ENCODE data around the gene GABBR2.

DNA sequence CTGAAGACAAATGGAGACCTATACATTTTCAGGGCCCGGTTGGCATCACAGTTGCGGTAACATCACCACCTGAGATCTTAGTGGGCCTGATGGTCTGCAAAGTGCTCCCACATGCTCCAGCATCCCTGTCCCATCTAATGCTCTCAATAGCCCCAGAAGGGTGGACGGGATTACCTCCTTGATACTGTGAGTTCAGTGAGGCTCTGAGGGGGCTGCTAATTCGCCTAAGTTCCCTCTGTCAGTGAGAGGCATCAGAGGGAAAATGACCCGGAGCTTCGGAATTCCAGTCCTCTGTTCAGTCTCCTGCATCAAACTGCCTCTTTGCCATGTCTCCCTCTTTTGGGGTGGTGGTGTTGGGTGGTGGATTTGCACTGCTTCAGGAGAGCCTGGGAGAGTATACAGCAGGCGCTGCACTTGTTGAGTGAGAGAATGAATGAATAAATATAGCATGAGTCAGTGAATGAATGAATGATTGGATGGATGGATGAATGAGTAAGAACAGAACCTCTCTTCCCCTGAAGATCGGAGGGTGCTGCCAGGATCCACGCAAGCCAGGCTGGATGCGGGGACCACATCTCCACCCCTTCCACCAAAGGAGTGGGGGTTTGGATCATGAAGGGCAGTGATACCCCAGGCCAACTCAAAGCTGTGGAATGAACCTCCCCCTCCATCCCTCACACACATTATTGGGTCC is 141.0 kb downstream of the GABBR2 start:
- TF ChIP-seq, protein P1, sequence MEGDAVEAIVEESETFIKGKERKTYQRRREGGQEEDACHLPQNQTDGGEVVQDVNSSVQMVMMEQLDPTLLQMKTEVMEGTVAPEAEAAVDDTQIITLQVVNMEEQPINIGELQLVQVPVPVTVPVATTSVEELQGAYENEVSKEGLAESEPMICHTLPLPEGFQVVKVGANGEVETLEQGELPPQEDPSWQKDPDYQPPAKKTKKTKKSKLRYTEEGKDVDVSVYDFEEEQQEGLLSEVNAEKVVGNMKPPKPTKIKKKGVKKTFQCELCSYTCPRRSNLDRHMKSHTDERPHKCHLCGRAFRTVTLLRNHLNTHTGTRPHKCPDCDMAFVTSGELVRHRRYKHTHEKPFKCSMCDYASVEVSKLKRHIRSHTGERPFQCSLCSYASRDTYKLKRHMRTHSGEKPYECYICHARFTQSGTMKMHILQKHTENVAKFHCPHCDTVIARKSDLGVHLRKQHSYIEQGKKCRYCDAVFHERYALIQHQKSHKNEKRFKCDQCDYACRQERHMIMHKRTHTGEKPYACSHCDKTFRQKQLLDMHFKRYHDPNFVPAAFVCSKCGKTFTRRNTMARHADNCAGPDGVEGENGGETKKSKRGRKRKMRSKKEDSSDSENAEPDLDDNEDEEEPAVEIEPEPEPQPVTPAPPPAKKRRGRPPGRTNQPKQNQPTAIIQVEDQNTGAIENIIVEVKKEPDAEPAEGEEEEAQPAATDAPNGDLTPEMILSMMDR (conservative IDR thresholded peaks at IDR 0.05; ENCODE audit: low read depth, low read length): no peak
- no peak for TF ChIP-seq EZH2 (IDR thresholded peaks at IDR 0.05; ENCODE audit: borderline replicate concordance, low read depth, low read length, poor library complexity, severe bottlenecking)

Data from A673 (cell line).